Ectodermal cell (in vitro differentiated cells): ENCODE measurements around the gene KIF5A.

Experiments used
- H3K27ac ChIP-seq: 2 replicates; pipeline ENCODE4 v1.7.0; 2013; ENCODE audit warnings: mild to moderate bottlenecking, low read depth, low read length; ENCODE audit not compliant: insufficient read depth, poor library complexity, severe bottlenecking
- H3K27me3 ChIP-seq: 2 replicates; pipeline ENCODE4 v1.7.0; 2013; ENCODE audit warnings: mild to moderate bottlenecking, low read length; ENCODE audit not compliant: insufficient read depth, control insufficient read depth, poor library complexity, severe bottlenecking
- H3K36me3 ChIP-seq: one replicate; pipeline ENCODE4 v1.7.0; 2013; ENCODE audit warnings: low read length; ENCODE audit not compliant: control insufficient read depth, insufficient read depth
- H3K4me1 ChIP-seq: one replicate; pipeline ENCODE4 v1.7.0; 2013; ENCODE audit warnings: low read length; ENCODE audit not compliant: control insufficient read depth, insufficient read depth
- H3K4me3 ChIP-seq: 2 replicates; pipeline ENCODE4 v1.7.0; 2013; ENCODE audit warnings: low read depth, low read length, control low read depth; ENCODE audit not compliant: insufficient read depth
- H3K9me3 ChIP-seq: 2 replicates; pipeline ENCODE4 v1.7.0; 2013; ENCODE audit warnings: mild to moderate bottlenecking, low read length, moderate library complexity; ENCODE audit not compliant: control insufficient read depth
- WGBS, 2 experiments: methylation state at CpG; one replicate each; pipeline ENCODE4 v1.1.7; 2013; ENCODE audit warnings: missing lambda C conversion rate in 2 of 2; 5-methylcytosine and 5-hydroxymethylcytosine counted together

KIF5A gene

DNA sequence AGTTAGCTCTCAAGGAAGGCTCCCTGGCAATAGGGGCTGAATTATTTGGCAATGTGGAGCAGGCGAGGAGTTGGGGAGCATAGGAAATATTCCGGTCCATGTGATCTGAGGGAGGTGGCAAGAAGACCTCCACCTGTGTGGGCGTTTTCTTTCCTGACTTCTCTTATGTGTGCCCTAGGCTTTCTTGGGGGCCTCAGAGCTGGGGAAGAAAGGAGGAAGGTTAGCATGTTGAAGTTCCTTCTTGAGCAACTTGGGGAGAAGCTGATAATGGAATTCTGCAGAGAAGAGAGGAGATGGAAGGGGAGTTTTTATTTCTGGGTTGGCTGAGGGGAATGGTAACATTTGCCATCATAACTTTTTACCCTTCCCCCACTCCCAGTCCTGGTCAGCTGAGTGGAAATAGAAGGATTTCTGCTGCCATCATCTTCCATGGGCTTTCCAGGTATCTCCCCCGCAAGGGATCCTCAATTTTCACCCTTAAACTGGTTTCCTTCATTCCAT, 56.0 kb downstream of the KIF5A start:
- peaks cover 12% of the 10 kb centered on the region for H3K27me3 ChIP-seq
- H3K9me3 ChIP-seq, result no peaks in the 10 kb centered on the region
- H3K4me1 ChIP-seq, result peaks cover 13% of the 10 kb centered on the region
- no peak overlapping the region for H3K27ac ChIP-seq
- H3K4me3 ChIP-seq, result peak overlapping the region; percentile 74
- H3K36me3 ChIP-seq, result peaks cover 4% of the 10 kb centered on the region
- WGBS, 2 experiments, result 77 to 79% methylated on average over 4 of the region's 4 CpGs

DNA sequence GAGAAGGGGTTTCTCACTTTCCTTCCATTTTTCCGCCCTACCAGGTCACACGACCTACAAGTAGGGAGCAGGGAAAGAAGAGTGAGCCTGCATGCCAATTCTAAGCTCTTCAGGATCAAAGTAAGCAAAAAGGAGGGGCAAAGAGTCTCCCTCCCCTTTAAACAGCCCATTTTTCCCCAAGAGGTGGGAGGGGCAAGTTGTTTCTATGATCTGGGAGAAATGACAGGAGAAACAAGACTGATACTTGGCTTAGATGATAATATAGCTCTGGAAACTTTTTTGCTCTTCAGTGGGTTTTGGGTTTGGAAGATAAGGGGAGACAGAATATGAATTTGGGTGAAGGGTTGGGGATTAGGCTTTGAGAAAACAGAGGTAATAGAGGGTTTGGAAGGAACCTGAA, 56.6 kb downstream of the KIF5A start:
- Histone ChIP-seq H3K4me3 (no peak overlapping the region), H3K27ac (no peak overlapping the region), H3K27me3 (peaks cover 13% of the 10 kb centered on the region), H3K36me3 (peaks cover 4% of the 10 kb centered on the region), H3K9me3 (no peaks in the 10 kb centered on the region), H3K4me1 (peaks cover 13% of the 10 kb centered on the region)
- WGBS, 2 experiments, result 81 to 86% methylated on average over 2 of the region's 2 CpGs

DNA sequence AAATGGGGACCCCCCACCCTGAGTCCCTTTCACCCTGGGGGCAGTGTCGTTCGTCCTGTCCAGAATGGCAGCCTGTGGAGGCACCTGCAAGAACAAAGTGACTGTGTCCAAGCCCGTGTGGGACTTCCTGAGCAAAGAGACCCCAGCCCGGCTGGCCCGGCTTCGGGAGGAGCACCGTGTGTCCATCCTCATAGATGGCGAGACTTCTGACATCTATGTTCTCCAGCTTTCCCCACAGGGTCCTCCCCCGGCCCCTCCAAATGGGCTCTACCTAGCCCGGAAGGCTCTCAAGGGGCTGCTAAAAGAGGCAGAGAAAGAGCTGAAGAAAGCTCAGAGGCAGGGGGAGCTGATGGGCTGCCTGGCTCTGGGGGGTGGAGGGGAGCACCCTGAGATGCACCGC, 57.0 kb downstream of the KIF5A start:
- Histone ChIP-seq H3K4me1 (peaks cover 13% of the 10 kb centered on the region), H3K27ac (no peak overlapping the region), H3K27me3 (peaks cover 13% of the 10 kb centered on the region), H3K36me3 (peaks cover 4% of the 10 kb centered on the region), H3K4me3 (no peak overlapping the region), H3K9me3 (no peaks in the 10 kb centered on the region)
- 93% methylated on average over 11 of the region's 11 CpGs for WGBS, 2 experiments

DNA sequence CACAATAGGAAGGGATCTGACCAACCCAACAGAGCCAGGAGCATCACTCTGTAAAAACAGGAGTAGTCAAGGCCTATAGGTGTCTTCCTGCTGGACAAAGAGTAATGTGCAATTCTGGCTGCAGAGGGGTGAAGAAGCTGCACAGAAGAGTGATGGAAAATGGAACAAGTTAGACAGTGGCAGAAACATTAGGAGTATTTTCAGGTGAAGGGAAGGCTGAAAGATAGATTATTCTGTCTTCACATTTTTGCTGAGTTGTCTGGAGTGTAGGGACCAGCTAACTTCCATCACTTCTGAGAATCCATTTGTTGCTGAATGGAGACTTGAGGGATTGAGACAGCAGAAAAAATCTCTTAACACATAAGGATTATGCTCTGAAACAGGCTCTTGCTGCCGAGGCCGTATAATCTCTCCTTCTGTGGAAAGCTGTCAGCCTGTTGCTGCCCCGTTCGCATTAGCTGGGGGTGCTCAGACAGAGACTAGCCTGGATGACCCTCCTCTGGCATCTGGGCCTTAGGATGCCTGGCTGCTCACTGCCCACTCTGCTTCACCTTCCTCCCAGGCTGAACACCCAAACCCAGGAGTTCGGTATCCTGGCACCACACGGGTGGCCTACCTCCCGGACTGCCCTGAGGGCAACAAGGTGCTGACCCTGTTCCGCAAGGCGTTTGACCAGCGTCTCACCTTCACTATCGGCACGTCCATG, 58.3 kb downstream of the KIF5A start:
- WGBS, 2 experiments, result 87 to 93% methylated on average over 12 of the region's 12 CpGs
- H3K27me3 ChIP-seq, result peaks cover 23% of the 10 kb centered on the region
- H3K9me3 ChIP-seq, result no peaks in the 10 kb centered on the region
- peaks cover 17% of the 10 kb centered on the region for H3K4me1 ChIP-seq
- no peak overlapping the region for H3K27ac ChIP-seq
- H3K36me3 ChIP-seq, result peaks cover 4% of the 10 kb centered on the region
- H3K4me3 ChIP-seq, result no peak overlapping the region

DNA sequence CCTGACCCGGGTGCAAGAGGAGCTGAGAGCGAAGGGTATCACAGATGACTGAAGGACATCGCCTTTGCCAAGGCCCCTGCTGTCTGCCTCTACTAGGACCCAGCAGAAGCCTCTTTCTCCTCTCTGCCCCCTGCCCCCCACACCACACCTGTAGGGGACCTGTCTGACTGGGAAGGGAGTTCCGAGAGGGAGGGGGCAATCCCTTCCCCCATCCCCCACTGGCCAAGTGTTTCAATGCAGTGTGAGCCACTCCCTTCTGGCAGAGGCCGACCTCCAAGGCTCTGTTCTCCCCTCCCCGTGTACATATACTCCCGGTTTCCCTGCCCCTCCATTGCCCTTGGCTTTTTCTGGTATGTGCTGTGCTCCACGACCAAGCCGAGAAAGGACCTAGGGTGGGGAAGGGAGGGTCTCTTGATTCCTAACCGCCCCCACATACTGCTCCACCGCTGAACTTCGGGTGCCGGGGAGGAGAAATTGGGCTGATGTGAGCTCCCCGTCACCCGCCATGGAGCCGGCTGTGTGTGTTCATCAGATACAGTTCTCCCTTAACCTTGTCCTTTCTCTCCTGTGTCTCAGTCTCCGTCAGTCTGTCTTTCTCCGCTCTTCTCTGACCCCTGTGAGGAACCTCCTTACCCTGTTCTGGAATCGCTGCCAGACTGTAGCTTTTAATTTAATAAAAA, 59.4 kb downstream of the KIF5A start:
- no peak overlapping the region for H3K4me3 ChIP-seq
- peaks cover 4% of the 10 kb centered on the region for H3K36me3 ChIP-seq
- WGBS, 2 experiments, result 42 to 46% methylated on average over 18 of the region's 19 CpGs

DNA sequence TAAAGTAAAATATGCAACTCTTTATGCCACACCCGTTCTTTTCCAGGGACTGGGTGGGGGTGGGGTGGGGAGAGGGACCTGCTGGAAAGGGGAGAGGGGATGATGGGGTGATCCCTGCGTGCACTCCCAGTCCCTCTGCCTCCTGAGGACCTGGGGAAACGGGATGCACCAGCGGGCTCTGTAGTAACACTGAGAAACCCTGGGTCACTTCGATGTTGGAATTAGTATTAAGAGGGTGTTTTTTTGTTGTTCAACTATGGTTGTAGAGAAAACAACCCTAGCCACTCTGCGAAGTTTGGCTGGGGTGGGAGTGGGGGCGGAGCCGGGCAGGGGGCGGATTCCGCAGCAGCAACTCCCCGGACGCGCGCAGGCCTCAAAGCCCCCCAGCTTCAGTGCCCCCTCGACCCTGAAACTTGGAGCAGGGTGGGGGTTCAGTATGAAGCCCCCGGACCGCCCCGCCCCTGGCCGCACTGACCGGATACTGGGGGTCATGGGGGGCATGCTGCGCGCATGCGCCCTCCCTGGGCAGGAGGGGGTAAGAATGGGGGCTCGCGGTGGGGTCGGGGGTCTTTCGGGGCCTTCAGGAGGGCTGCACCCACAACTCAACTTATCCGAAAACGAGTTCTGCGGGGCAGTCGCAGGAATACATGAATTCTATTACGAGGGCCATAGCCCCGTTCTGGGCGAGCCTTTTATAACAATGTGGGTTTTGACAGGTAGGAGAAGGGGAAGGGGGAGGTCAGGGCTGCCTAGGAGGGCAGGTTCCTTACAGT, 60.1 kb downstream of the KIF5A start:
- peak overlapping the region; percentile 63 for H3K4me3 ChIP-seq
- peaks cover 23% of the 10 kb centered on the region for H3K27me3 ChIP-seq
- H3K36me3 ChIP-seq, result peaks cover 4% of the 10 kb centered on the region
- peaks cover 10% of the 10 kb centered on the region for H3K4me1 ChIP-seq
- WGBS, 2 experiments, result 2 to 3% methylated on average over 34 of the region's 34 CpGs
- no peaks in the 10 kb centered on the region for H3K9me3 ChIP-seq
- H3K27ac ChIP-seq, result no peak overlapping the region

More for the DNA sequence above, 59.4 kb downstream of the KIF5A start:
- Histone ChIP-seq H3K27ac (no peak overlapping the region), H3K27me3 (peaks cover 23% of the 10 kb centered on the region), H3K9me3 (no peaks in the 10 kb centered on the region), H3K4me1 (peaks cover 10% of the 10 kb centered on the region)

DNA sequence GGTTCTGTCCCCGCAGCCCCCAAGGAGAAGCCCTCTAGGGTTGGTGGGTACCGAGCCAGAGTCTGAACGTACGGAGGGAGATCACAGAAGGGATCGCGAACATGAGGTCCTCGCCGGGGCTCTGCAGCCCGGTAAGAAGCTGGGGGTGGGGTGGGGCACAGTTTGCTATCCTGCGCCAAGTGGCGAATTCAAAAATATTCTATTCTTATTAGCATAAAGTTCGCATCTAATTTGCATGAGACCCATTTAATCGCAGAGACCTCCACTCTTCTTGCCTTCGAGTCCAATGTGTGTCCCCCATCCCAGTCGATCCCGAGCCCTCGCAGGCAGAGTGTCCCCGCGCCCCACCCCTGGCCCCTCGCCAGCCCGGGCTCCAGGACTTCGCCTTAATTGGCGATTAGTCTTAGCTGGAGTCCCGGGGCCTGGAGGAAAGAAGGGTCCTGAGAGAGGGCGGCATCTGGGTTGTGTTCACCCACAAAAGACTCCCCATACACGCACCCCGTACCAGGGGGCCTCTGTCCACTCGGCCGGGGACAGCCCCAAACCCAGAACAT, 60.8 kb downstream of the KIF5A start:
- 0 to 1% methylated on average over 29 of the region's 29 CpGs for WGBS, 2 experiments
- Histone ChIP-seq H3K9me3 (no peaks in the 10 kb centered on the region), H3K27ac (no peak overlapping the region), H3K27me3 (peaks cover 23% of the 10 kb centered on the region), H3K36me3 (peaks cover 4% of the 10 kb centered on the region), H3K4me3 (peak overlapping the region; percentile 63), H3K4me1 (peaks cover 10% of the 10 kb centered on the region)

DNA sequence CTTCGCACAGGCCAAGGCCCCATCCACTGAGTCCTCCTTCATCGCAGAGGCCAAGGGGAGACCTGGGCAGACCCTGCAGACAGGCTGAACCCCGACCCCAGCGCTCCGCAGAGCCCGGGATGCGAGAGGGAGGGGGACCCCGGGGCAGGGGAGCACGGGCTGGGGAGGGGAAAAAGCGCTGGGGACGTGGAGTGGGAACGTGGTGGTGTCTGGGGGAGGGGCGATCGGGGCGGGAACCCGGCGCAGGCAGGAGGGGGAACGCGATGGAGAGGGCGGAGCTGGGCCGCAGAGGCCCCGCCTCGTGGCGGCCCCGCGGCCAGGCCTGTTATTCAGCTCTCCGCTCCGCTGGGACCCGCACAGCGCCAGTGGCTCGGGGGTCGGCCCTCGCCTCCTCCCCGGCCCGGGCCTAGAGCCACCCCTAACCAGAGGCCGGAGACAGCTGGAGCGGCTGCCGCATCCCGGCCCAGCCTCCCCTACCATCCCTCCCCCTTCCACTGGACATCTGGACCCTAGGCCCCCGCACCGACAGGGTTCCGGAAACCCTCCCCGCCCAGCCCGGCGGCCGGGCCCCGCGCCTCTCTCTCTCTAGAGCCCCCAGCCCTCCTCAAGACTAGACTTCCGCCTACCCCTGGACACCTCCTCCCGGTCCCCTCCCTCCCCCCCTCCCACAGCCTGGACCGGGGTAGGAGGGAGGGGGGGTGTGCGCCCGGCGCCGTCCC, 61.4 kb downstream of the KIF5A start, which contains the start of gene ARHGEF25:
ARHGEF25 (plus strand) TSS at position 328 of the 719 bp plus-strand sequence. CDS start 460 bp downstream, outside the sequence.
- H3K27ac ChIP-seq, result no peak within 1 kb of the TSS
- peaks cover 10% of the 10 kb centered on the region for H3K4me1 ChIP-seq
- peaks cover 28% of the 10 kb centered on the region for H3K27me3 ChIP-seq
- H3K9me3 ChIP-seq, result no peaks in the 10 kb centered on the region
- peaks cover 4% of the 10 kb centered on the region for H3K36me3 ChIP-seq
- 0% methylated on average over 50 to 54 of the region's 55 CpGs for WGBS, 2 experiments
- peak within 1 kb of the TSS; percentile 63 for H3K4me3 ChIP-seq

DNA sequence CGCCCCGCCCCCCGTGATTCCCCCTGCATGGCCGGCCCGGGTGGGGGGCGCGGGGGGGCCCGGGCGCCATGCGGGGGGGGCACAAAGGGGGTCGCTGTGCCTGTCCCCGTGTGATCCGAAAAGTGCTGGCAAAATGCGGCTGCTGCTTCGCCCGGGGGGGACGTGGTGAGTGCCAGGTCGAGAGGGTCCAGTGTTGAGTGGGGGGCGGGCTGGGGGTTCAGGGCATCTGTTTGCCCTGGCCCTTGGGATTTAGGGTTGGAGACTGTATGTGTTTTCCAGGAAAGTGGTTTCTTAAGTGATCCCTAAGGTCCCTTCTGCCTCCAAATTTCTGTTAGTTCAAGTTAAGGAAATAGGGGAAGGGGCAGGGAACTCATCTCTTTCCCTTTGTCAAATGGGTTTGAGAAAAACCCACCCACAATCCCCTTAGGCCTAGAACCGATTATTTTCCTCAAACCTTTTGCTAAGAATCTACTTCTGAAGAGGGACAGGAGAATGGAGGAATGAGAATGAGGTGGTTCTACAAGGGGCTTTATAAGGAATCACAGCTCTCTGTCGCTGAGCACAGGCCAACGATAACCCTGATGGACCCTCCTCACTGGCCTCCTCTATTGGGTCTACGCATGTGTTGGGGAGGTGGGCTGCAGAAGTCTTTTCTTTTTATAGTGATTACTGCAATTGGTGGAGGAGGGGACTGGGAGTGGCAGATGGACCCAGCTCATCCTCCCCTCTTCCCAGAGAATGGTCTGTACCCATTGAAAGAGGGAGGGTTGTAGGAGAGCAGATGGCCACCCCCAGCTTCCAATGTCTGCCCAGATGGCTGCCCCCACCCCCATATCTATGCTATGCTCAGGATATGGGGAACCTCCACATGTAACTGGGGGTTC, 62.2 kb downstream of the KIF5A start:
- Histone ChIP-seq H3K36me3 (peaks cover 4% of the 10 kb centered on the region), H3K27me3 (peaks cover 28% of the 10 kb centered on the region), H3K27ac (no peak overlapping the region), H3K4me3 (peak overlapping the region; percentile 63), H3K9me3 (no peaks in the 10 kb centered on the region), H3K4me1 (peaks cover 10% of the 10 kb centered on the region)
- 11 to 12% methylated on average over 21 to 23 of the region's 23 CpGs for whole genome bisulfite sequencing, 2 experiments
